ENCODE data around the gene LAMA3. TPM values are rescaled to one million over a fixed set of nuclear protein-coding genes. Genes with fewer than 3 reads are reported as not detected.
"Not testable (repeated sequence)": the region's sequence is repeated elsewhere in the genome, so short reads cannot be mapped to it uniquely, and the experiment has no call there.

Gene LAMA3
- total RNA-seq, 1 donor from 2014 or later = 0.11 TPM

DNA sequence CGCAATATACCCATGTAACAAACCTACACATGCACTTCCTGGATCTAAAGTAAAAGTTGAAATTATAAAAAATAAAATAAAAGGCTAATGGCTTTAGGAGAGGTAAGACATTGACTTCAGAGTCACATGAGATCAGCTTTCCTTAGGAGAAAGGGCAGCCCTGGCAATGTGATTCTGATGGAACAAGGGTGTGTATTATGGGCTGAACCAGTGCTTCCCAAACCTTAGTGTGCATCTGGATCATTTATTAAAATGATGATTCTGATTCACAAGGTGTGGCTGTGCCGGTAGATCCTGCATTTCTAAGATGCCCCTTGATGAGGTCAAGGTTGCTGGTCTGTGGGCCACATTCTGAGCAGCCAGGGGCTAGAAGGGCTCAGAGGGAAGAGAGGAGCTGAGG, 42.6 kb downstream of the LAMA3 start:
- intact Hi-C loops (cut with micrococcal nuclease) = no loop called here

DNA sequence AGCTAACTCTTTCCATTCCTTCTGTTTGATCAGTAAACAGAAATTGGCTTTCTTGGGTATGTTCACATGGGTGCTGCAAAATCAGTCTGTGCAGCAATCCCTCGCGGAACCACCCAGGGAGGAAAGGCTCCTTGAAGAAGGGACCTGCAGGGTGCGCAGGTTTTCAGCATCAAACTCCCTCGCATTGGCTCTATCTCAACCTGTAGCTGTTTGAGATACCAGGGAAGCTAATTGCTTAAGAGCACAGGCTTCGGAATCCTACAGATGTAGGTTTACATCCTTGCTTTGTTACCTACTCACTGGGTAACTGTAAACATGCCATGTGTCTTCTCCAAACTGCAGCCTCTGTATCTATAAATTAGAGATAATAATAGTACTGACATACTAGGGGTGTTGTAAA, 43.2 kb downstream of the LAMA3 start:
- intact Hi-C loops (cut with micrococcal nuclease) = no loop called here

DNA sequence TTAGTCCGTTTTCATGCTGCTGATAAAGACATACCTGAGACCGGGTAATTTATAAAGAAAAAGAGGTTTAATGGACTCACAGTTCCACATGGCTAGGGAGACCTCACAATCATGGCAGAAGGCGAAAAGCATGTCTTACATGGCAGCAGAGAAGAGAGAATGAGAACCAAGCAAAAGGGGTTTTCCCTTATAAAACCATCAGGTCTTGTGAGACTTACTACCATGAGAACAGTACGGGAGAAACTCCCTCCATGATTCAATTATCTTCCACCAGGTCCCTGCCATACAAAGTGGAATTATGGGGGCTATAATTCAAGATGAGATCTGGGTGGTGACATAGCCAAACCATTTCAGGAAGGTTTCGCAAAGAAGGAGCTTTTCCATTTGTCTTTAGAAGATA, 44.0 kb downstream of the LAMA3 start:
- intact Hi-C loops (cut with micrococcal nuclease) = not testable (repeated sequence)

DNA sequence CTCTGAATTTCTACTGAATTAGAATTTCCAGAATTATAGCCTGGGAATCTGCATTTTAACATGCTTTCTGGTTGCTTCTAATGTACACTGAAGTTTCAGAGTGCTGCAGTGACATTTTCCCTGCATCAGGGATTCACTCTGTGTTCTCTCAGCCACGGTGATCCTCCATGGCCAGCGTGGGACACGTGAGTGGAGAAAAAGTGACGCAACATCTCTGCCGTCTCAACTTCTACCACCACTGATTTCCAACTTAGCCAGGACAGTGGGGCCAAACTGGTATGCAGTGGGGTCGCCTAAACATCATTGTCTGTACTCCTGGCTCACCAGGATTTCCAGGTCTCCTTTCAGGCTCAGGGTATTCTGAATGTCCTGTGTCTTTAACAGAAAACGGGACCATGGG, 44.6 kb downstream of the LAMA3 start:
- intact Hi-C loops (cut with micrococcal nuclease) = no loop called here

DNA sequence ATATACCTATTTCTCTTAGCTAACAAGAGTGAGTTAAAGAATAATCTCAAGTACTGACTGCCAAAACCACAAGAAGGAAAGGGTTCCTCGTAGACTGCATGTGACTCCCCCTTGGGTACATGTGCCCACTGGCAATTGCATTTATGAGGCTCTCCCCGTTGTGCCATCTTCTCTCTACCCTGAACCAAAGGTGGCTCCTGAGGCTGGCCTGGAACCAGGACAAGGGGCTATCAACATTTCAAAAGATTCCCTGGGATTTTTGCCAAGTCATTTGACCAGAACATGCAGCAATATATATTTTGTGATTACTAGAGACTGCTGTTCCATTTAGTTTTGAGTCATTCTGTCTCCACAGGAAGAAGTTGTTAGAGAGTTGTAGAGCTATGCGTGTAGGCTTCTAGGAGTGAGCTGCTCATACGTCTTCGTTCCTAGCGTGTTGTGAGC, 45.8 kb downstream of the LAMA3 start:
- intact Hi-C loops (cut with micrococcal nuclease) = no loop called here

DNA sequence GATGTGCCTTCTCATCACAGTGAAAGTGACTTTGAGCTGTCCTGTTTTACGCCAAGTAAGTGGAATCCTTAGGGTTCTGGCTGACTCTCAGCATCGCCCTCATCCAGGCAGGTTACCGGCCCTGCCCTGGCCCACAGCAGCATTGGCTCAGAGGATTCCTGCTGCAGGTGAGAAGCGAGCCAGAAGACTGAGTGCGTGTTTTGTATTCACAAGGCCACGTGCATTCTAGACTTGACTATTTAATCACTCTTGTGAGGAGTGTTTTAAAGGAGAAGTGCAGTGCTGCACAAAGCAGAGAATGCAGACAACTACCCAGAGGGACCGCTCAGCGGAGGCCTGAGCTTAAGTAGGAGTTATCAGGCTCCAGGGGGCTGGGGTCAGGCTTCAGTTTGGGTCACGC, 48.3 kb downstream of the LAMA3 start:
- intact Hi-C loops (cut with micrococcal nuclease) = no loop called here

DNA sequence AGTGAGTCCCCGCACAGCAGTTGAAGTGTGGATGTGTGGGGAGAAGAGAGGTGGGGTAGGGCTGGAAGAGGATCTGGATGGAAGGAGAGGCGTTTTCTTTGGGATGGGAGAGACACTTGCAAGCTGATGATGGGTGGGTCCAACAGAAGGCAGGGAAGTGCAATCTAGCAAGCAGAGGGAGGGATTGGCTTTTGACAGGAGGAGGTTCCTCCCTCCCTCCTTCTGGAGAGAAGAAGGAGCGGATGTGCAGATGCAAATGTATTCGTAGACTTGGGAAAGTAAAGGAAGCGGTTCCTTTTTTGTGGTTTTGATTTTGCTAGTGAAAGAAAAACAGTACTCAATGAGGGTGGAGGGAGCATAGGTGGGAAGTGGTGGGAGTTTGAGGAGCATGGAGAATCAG, 48.9 kb downstream of the LAMA3 start:
- intact Hi-C loops (cut with micrococcal nuclease) = no loop called here

DNA sequence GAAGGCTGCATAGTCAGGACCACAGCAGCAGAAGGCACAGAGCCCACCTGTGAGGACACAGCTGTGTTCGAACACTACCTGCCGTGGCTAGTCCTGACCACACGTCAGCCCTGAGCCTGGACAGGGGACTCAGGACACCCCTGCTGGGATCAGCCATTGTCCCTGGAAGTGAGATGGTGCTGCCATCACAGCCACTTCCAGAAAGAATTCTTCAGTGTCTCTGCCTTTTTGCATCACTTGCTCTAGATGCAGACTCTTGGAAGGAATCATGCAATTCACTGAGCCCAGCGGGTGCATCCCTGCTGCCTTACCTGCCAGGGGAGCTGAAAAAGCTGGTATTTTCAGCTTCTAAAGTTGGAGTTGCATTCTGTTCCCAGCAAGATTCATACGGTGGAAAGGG, 49.3 kb downstream of the LAMA3 start:
- intact Hi-C loops (cut with micrococcal nuclease) = no loop called here

DNA sequence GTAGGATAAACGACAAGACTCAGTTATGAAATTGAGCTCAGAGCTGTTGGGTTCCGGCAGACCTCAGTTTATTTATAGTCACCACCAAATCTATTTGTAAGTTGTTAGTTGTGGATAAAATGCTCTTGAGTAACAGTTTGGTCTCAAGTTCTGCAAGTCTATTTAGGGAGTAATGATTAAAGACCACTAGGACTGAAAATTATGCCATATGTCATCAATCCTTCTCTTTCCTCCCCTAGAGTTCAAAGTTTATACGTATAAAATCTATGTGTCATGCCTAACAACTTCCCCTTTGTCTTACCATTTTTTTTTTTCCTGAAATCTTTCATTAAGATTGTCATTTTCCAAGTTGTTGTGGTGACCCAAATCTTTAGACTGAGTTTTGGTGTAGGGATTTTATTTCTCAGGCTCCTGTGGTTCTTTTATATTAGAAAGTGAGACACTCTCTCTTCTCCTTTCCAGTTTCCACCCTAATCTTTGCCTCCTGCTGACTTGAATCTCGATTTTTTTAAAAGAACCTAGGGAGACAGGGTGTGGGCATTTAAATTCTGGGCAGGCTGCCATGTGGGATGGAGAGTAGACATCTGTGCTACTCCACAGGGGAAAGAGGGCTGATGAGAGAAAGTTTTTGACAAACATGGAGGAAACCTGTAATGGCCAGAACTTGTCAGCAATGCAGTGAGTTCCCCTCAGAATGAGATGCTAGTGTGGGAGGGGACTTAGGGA, 51.0 kb downstream of the LAMA3 start:
- intact Hi-C loops (cut with micrococcal nuclease) = no loop called here

DNA sequence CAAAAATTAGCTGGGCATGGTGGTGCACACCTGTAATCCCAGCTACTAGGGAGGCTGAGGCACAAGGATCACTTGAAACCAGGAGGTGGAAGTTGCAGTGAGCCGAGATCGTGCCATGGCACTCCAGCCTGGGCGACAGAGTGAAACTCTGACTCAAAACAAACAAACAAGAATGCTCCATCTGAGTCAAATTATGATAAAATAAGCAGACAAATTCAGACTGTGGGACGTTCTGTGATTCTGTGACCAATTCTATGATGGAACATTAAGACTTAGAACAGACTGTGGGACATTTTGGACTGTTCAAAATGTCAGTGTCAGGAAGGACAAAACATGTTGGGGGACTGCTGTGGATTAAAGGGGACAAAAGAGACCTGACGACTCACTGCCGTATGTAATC, 52.7 kb downstream of the LAMA3 start:
- intact Hi-C loops (cut with micrococcal nuclease) = not testable (repeated sequence)

DNA sequence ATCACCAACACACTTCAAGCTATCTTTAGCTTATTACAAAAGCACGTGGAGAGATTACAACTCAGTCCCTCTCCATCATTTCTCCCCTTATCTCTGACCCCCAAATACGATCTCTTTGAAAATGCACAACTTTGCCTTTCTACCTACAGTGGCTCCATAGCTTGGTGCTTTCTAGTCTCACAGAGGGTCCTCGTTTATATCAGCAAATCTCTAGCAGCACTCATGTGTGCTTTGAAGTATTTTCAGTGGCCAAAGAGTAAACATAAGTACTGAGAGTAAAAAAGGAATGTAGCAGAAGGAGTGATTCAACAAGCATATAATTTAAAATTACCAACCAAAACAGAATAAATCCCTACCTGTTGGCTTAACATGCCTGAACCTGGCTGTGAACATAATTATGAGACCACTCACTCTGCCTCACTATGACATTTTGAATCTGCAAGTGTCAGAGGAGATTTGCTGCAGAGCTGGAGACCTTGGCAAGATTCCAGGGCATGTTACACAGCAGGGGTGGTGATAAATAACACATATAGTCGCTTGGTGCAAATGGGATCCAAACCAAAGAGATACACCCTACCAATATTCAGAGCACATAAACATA, 54.6 kb downstream of the LAMA3 start:
- intact Hi-C loops (cut with micrococcal nuclease) = no loop called here

DNA sequence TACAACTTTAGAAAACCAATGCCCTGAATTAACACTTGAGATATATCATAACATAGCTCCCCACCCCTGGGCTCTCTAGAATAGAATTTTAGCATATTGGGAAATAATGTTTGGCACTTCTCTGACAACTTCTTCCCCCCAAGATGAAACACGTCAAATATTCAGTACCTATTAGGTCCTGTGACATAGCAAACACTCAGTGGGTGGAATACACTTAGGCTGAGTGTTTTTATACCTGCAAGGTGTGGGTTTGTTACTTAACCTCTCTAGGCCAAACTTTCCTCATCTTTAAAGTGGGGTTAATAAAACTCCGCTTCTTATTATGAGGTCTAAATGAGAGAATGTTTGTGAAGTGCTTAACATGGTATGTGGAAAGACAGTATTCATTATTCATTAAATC, 56.1 kb downstream of the LAMA3 start:
- intact Hi-C loops (cut with micrococcal nuclease) = no loop called here

DNA sequence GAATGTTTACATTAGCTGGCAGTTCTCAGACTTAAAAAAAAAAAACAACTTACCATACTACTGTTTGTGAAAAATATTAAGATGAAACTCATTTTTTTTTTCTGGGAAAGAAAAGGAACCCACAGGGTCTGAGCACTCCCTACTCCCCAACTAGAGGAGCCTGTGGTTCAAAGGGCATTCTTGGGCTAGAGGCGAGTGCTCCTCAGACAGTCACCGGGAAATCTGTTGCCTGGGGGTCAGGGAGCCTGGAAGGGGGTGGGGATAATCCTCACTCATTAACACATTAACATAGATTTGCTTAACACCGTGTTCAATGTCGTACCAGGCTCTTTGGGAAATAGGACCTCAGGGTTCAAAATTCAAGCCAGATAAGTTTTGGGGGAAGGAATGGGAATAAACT, 57.6 kb downstream of the LAMA3 start:
- intact Hi-C loops (cut with micrococcal nuclease) = no loop called here

DNA sequence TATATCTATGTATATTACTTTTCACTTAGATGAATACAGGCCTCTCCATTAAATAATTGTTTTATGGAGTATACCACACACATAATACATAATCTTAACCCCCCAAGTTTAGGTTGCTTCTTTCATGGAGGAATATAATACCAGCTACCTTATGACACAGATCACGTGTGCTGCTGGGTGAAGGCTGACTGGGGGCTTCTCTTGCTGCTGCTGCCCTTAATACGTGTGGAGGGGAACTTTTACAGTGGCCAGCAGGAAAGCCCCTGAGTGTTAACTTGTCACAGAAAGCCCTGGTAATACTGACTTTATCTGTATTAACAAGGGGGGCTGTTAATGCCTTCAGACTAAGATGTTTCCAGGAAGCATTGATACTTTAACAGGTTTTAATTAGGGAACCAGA, 63.1 kb downstream of the LAMA3 start:
- intact Hi-C loops (cut with micrococcal nuclease) = no loop called here

DNA sequence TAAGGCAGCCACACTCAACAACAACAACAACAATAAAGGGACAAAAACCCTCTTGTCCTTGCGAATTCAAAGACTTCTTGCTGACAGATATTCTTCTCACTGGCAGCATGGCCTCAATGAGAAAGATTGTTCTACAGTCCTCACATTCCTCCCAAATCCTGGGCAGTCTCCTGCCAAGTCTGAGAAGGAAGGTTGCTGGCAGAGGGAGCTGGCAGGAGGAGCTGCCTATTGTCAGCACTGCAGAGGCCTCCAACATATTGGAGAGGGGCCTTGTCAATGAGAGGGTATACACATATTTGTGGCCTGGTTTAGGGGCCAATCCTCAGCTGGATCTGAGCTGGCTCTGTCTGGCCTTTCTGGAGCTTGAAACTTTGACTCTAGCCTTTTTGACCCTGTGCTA, 63.5 kb downstream of the LAMA3 start:
- intact Hi-C loops (cut with micrococcal nuclease) = no loop called here

DNA sequence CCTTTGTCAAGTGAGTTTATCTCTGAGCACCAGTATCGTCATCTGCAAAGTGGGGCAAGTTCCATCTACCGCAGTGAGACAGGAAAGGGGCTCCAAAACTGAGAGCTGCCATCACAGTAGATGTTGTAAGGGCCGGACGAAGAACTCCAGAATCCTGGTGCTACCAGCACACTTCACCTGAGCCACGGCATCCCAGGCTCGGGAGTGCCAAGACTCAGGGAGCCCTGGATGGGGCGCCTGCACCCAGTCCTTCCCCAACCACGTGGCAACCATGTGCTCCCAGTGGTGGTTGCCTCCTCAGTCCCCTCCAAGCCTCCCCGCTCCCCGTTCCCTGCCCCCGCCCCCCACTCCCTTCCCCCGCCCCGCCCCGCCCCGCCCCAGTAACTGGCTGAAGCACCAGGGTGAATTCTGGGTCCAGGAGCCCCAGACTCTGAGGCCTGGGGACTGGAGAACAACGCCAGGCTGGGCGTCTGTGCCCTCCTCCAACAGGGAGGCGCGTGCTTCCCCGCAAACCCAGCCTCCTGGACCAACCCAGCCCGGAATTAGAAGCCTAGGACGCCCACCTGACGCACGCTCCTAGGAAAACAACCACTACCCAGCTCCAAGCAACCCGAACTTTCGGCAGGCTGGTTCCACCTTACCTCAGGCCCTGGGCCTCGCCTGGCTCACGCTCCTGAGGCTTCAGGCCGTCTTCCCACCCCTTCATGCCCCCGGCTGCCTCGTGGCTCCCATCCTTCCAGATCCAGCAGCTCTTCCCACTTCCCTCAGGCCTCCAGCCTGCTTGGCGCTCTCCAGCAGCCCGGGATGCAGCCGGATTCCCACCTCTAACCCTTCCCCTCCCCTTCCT, 67.6 kb downstream of the LAMA3 start:
- intact Hi-C loops (cut with micrococcal nuclease) = no loop called here

DNA sequence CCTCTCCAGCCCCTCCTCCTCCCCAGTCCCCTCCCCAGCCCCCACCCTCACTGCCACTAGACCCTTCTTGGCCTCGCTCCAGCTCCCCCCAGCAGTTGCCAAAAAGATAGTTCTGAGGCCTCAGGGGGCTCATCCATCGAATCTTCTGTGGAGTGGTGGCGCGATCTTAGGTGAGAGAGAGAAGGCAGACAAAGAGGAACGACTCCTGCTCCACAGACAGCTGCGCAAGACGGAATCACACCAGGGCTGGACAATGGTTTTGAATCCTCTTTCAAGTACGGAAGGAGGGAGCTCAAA, 68.1 kb downstream of the LAMA3 start:
- intact Hi-C loops (cut with micrococcal nuclease) = no loop called here

DNA sequence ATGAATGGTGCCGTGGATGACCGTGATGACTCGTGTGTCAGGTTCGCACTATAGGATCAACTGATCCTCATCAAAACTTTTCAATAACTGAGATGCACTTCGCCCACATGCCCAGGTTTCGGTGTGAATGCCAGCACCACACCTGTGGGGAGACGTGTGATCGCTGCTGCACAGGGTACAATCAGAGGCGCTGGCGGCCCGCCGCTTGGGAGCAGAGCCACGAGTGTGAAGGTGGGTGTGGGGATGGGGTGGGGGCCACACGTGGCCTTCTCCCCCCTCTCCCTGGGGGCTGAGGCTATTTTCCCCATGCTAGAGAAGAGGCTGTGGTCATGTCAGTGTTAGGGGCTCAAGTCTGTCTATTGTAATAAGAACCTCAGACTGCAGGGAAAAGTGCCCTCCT, 69.0 kb downstream of the LAMA3 start:
- intact Hi-C loops (cut with micrococcal nuclease) = no loop called here

DNA sequence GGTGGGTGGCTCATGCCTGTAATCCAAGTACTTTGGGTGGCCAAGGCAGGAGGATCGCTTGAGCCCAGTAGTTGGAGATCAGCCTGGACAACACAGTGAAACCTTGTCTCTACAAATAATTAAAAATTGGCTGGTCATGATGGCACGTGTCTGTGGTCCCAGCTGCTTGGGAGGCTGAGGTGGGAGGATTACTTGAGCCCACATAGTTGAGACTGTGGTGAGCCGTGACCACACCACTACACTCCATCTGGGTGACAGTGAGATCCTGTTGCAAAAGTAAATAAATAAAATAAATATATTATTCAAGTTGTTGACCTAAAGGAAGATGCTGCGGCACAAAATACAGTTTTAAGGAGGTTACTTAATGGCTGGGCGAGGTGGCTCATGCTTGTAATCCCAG, 72.7 kb downstream of the LAMA3 start:
- intact Hi-C loops (cut with micrococcal nuclease) = no loop called here

DNA sequence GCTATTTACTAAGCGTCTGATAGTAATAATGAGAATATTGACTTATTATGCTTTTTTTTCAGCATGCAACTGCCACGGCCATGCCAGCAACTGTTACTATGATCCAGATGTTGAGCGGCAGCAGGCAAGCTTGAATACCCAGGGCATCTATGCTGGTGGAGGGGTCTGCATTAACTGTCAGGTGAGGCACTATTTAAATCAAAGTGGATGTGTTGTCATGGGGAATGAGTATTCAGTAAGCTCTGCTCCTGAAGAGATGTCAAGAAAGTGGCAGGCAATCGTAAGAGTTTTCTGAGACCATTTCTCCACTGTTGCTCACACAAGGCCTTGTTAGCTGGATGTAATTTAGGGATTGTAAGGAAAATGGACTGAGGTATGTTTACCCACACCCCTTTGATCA, 74.1 kb downstream of the LAMA3 start:
- intact Hi-C loops (cut with micrococcal nuclease) = no loop called here

DNA sequence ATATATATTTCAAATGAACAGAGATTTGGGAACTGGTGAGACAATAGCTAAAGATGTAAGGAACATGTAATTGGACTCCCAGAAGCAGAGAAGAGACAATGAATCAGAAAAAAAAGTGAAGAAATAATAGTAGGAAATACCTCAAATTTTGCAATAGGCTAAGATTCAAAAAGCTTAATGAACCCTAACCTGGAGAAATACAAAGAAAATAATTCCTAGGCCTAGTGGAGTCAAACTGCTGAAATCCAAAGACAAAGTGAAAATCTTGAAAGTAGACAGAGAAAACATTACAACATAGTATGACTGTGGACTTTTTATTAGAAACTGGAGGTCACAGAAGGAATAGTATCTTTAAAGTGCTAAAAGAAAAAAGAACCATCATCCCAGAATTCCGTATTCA, 76.7 kb downstream of the LAMA3 start:
- intact Hi-C loops (cut with micrococcal nuclease) = no loop called here

DNA sequence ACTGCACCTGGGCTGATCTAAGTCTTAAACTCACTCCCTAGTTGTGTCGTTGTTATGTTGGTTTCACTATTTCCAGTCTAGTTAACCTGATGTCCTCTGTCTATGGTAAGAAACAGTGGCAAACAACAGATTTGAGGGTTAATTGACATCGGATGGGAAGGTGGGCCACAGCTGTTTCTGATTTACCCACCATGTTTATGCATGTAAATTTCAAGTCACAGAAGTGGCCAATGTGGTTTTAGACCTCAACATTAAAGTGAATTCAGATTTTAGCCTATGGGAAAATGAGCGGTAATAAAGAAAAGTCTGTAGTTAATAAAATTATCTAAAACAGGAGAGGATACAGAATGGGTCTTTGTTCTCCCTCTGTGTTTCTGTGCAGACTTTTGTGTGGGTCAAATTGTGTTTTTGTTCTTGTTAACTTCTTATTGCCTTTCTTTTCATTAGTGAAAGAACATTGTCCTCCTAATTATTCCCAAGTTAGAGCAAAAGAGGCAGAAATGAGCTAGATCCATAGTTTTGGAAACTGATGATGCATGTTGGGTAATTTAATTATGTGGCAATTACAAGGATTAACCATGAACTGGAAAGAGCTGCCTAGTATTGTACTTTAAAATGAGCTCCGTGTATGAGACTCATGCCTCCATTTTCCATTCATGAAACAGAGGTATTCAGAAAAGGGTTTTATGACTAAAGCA, 83.2 kb downstream of the LAMA3 start:
- intact Hi-C loops (cut with micrococcal nuclease) = no loop called here
